Neural progenitor cell (in vitro differentiated cells): ENCODE measurements around the gene DCC. TPM values are rescaled to one million over a fixed set of nuclear protein-coding genes. Genes with fewer than 3 reads are reported as not detected.

ENCODE experiments used
- DNase-seq: peaks from one replicate; pipeline ENCODE4 v3.0.0-alpha.2; 2016; ENCODE audit warnings: low spot score
- H2AFZ ChIP-seq: fragments of 200-600 bp; sonication (generic); replicated peaks from 2 replicates; pipeline ENCODE4 v1.6.1; 2016; ENCODE audit warnings: antibody characterized with exemption
- H3F3A ChIP-seq: fragments of 200-600 bp; sonication (generic); 2 replicates; pipeline ENCODE4 v1.6.1; 2016; ENCODE audit warnings: antibody characterized with exemption, low read depth
- H3K27ac ChIP-seq: fragments of 200-600 bp; sonication (generic); 2 replicates; pipeline ENCODE4 v1.5.1; 2016; ENCODE audit warnings: mild to moderate bottlenecking
- H3K27me3 ChIP-seq: fragments of 200-600 bp; sonication (generic); 2 replicates; pipeline ENCODE4 v1.6.1; 2016; ENCODE audit warnings: mild to moderate bottlenecking, moderate library complexity
- H3K36me3 ChIP-seq: fragments of 200-600 bp; sonication (generic); 2 replicates; pipeline ENCODE4 v1.5.1; 2016
- H3K4me1 ChIP-seq: fragments of 200-600 bp; sonication (generic); 2 replicates; pipeline ENCODE4 v1.6.1; 2016; ENCODE audit warnings: mixed run types
- H3K4me2 ChIP-seq: fragments of 200-600 bp; sonication (generic); 2 replicates; pipeline ENCODE4 v1.6.1; 2016
- H3K4me3 ChIP-seq: fragments of 200-600 bp; sonication (generic); 2 replicates; pipeline ENCODE4 v1.5.1; 2016
- H3K79me2 ChIP-seq: fragments of 200-600 bp; sonication (generic); 2 replicates; pipeline ENCODE4 v1.6.1; 2016; ENCODE audit warnings: low read depth
- H3K9ac ChIP-seq: fragments of 200-600 bp; sonication (generic); 2 replicates; pipeline ENCODE4 v1.6.1; 2016
- H3K9me3 ChIP-seq: fragments of 200-600 bp; sonication (generic); 2 replicates; pipeline ENCODE4 v1.5.1; 2016; ENCODE audit warnings: low read depth
- H4K20me1 ChIP-seq: fragments of 200-600 bp; sonication (generic); 2 replicates; pipeline ENCODE4 v1.6.1; 2016; ENCODE audit warnings: low read depth
- H3K27ac Mint-ChIP-seq: 3 replicates; pipeline ENCODE4 v1.8.0; 2021; ENCODE audit warnings: mixed read lengths
- H3K27me3 Mint-ChIP-seq: 2 replicates; pipeline ENCODE4 v1.8.0; 2022; ENCODE audit warnings: low read depth, mild to moderate bottlenecking, inconsistent platforms, moderate library complexity, mixed read lengths; ENCODE audit not compliant: insufficient read depth
- H3K36me3 Mint-ChIP-seq: 3 replicates; pipeline ENCODE4 v1.8.0; 2021; ENCODE audit warnings: mixed read lengths
- H3K4me1 Mint-ChIP-seq: 3 replicates; pipeline ENCODE4 v1.8.0; 2021; ENCODE audit warnings: mixed read lengths
- H3K4me3 Mint-ChIP-seq: 3 replicates; pipeline ENCODE4 v1.8.0; 2021; ENCODE audit warnings: mild to moderate bottlenecking, moderate library complexity, mixed read lengths
- H3K9me3 Mint-ChIP-seq: 3 replicates; pipeline ENCODE4 v1.8.0; 2020; ENCODE audit warnings: mixed read lengths
- CTCF ChIP-seq: fragments of 200-600 bp; sonication (generic); IDR thresholded peaks from 2 replicates; pipeline ENCODE4 v1.5.1; 2017; ENCODE audit warnings: antibody characterized with exemption, mild to moderate bottlenecking
- EZH2 ChIP-seq: fragments of 200-600 bp; sonication (generic); IDR thresholded peaks from 2 replicates; pipeline ENCODE4 v1.6.1; 2017; ENCODE audit warnings: antibody characterized with exemption, mild to moderate bottlenecking, moderate library complexity
- EZH2phosphoT487 ChIP-seq: fragments of 200-600 bp; sonication (generic); IDR thresholded peaks from 2 replicates; pipeline ENCODE4 v1.6.1; 2017; ENCODE audit warnings: antibody characterized with exemption
- total RNA-seq: library from RNA; depleted of rRNA; stranded (reverse); fragments of >200 nt; gene quantifications from 2 replicates; pipeline ENCODE4 v1.2.3, GENCODE V29; 2015; ENCODE audit warnings: low replicate concordance

DCC gene
- total RNA-seq, 1 donor from 2014 or later = 0.41 TPM

- Histone ChIP-seq H3K79me2 (no peaks in the 10 kb centered on the region), H3K9ac (no peak overlapping the region), H3K36me3 (no peaks in the 10 kb centered on the region), H3K4me2 (no peak overlapping the region), H3K4me1 (no peaks in the 10 kb centered on the region), H3K27ac (no peak overlapping the region), H3K27me3 (no peaks in the 10 kb centered on the region), H4K20me1 (no peaks in the 10 kb centered on the region), H3F3A (no peaks in the 10 kb centered on the region), H3K9me3 (no peaks in the 10 kb centered on the region), H3K4me3 (no peak overlapping the region), H2AFZ (no peak overlapping the region)
- TF ChIP-seq EZH2 (no peak), CTCF (no peak), EZH2phosphoT487 (no peak)
- H3K27ac Mint-ChIP-seq = no peak overlapping the region
- no peaks in the 10 kb centered on the region for H3K4me1 Mint-ChIP-seq
- DNase-seq = no peak
- H3K27me3 Mint-ChIP-seq = no peaks in the 10 kb centered on the region
- H3K9me3 Mint-ChIP-seq = peaks cover 2% of the 10 kb centered on the region
- H3K36me3 Mint-ChIP-seq = no peaks in the 10 kb centered on the region
- H3K4me3 Mint-ChIP-seq = no peak overlapping the region
Observed at GRCh38 chr18:52519021-52519420, 179.0 kb downstream of the DCC start.

GRCh38 chr18:52523566-52523965, 183.6 kb downstream of the DCC start:
- H3K27me3 ChIP-seq = no peaks in the 10 kb centered on the region
- no peak overlapping the region for H3K4me3 Mint-ChIP-seq
- H3F3A ChIP-seq = no peaks in the 10 kb centered on the region
- H3K9me3 ChIP-seq = no peaks in the 10 kb centered on the region
- no peaks in the 10 kb centered on the region for H3K36me3 Mint-ChIP-seq
- H2AFZ ChIP-seq = no peak overlapping the region
- H3K27me3 Mint-ChIP-seq = no peaks in the 10 kb centered on the region
- TF ChIP-seq EZH2 (no peak), CTCF (no peak), EZH2phosphoT487 (no peak)
- no peak overlapping the region for H3K4me3 ChIP-seq
- H3K36me3 ChIP-seq = no peaks in the 10 kb centered on the region
- H3K9ac ChIP-seq = no peak overlapping the region
- H3K27ac ChIP-seq = no peak overlapping the region
- no peaks in the 10 kb centered on the region for H3K4me1 ChIP-seq
- no peak for DNase-seq
- no peaks in the 10 kb centered on the region for H3K4me1 Mint-ChIP-seq
- no peak overlapping the region for H3K4me2 ChIP-seq
- H4K20me1 ChIP-seq = no peaks in the 10 kb centered on the region
- peaks cover 2% of the 10 kb centered on the region for H3K9me3 Mint-ChIP-seq
- no peak overlapping the region for H3K27ac Mint-ChIP-seq
- no peaks in the 10 kb centered on the region for H3K79me2 ChIP-seq

- DNase-seq = no peak
- no peaks in the 10 kb centered on the region for H3K4me1 ChIP-seq
- Mint-ChIP-seq H3K4me1 (no peaks in the 10 kb centered on the region), H3K9me3 (no peaks in the 10 kb centered on the region), H3K36me3 (no peaks in the 10 kb centered on the region), H3K27me3 (no peaks in the 10 kb centered on the region), H3K27ac (no peak overlapping the region), H3K4me3 (no peak overlapping the region)
- H3K36me3 ChIP-seq = no peaks in the 10 kb centered on the region
- TF ChIP-seq CTCF = no peak
- TF ChIP-seq EZH2phosphoT487 = no peak
- TF ChIP-seq EZH2 = no peak
- no peak overlapping the region for H3K27ac ChIP-seq
- H3K9ac ChIP-seq = no peak overlapping the region
- H3K79me2 ChIP-seq = no peaks in the 10 kb centered on the region
- no peak overlapping the region for H3K4me2 ChIP-seq
- no peaks in the 10 kb centered on the region for H3K27me3 ChIP-seq
- H3K4me3 ChIP-seq = no peak overlapping the region
- H4K20me1 ChIP-seq = no peaks in the 10 kb centered on the region
- no peaks in the 10 kb centered on the region for H3F3A ChIP-seq
- no peak overlapping the region for H2AFZ ChIP-seq
- no peaks in the 10 kb centered on the region for H3K9me3 ChIP-seq
Observed at GRCh38 chr18:52531836-52532235, 191.8 kb downstream of the DCC start.
